Measurements from ENCODE around the gene UBE2G2.

DNA sequence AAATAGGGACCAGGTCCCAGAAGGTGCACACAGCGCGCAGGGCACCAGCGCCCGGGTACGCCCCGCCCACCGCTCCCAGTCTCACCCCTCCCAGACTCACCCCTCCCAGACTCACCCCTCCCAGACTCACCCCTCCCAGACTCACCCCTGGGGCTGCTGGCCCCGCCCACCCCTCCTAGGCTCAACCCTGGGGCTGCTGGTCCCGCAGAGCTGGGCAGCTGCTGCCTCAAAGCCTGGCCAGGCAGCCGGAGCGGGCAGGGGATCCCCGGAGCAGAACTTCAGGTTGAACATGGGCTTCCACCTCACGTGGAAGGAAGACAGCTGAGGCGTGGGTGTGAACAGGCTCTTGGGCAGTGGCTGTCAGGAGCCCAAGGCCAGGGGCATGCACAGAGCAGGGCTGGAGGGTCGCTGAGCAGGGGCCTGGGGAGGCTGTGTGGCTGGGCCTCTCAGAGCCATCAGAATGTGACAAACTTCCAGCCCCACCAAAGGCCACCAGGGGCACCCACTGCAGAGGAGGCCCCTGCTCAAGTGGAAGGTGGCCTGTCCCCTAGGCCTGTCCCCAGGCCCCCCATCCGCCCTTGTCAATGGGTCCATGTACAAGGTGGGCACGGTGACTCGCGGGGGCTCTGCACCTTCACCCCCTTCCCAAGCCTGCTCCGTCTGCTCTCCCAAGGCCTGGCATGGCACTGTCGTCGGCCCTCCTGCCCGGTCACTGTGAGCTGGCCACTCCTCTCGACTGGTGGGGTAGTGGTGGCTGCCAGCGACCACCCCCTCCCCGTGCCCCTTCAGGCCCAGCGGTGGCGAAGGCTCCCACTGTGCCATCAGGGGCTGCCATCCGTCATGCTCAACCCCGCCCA is 36.6 kb upstream of the UBE2G2 start:
- TF ChIP-seq CTCF (conservative IDR thresholded peaks at IDR 0.05; ENCODE audit: low read depth, low read length) (no peak), POLR2A (IDR thresholded peaks at IDR 0.05; ENCODE audit: low read depth, low read length) (no peak), CEBPB (IDR thresholded peaks at IDR 0.05; ENCODE audit: low read depth, low read length) (no peak), RFX5 (IDR thresholded peaks at IDR 0.05; ENCODE audit: low read depth, low read length) (no peak), RCOR1 (IDR thresholded peaks at IDR 0.05; ENCODE audit: insufficient replicate concordance, low read length) (no peak), BHLHE40 (IDR thresholded peaks at IDR 0.05; ENCODE audit: low read depth, low read length) (no peak)
- TF ChIP-seq, protein P1, sequence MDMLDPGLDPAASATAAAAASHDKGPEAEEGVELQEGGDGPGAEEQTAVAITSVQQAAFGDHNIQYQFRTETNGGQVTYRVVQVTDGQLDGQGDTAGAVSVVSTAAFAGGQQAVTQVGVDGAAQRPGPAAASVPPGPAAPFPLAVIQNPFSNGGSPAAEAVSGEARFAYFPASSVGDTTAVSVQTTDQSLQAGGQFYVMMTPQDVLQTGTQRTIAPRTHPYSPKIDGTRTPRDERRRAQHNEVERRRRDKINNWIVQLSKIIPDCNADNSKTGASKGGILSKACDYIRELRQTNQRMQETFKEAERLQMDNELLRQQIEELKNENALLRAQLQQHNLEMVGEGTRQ (IDR thresholded peaks at IDR 0.05; ENCODE audit: low read depth, low read length) = no peak
